ENCODE data around the gene FNDC5.

FNDC5 gene

DNA sequence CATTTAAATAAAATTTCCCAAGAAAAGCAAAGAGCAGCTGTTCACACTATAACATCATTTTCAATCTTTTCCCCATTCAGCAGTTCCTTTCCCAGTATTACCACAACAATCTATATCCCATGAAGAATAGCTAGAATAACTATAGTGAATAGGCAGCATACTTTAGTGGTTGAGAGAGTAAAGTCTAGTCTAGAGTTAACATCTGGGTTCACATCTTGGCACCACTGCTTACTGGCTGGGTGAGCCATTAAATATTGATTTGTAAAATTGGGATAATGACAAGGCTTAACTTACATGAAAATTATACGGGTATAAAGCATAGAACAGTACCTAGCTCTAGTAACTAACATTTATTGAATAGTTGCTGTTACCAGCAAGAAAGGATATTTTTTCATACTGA lies 38.8 kb downstream of the FNDC5 start:
- H3K27me3 Mint-ChIP-seq: no peaks in the 10 kb centered on the region
- H3K36me3 Mint-ChIP-seq (ENCODE audit: low read depth): peaks cover 45% of the 10 kb centered on the region
- H3K4me3 Mint-ChIP-seq: no peak overlapping the region
- ATAC-seq: no peak
- no peaks in the 10 kb centered on the region for H3K9me3 Mint-ChIP-seq
- H3K4me1 Mint-ChIP-seq: peaks cover 9% of the 10 kb centered on the region
- no peak for DNase-seq
- no peak overlapping the region for H3K27ac Mint-ChIP-seq

DNA sequence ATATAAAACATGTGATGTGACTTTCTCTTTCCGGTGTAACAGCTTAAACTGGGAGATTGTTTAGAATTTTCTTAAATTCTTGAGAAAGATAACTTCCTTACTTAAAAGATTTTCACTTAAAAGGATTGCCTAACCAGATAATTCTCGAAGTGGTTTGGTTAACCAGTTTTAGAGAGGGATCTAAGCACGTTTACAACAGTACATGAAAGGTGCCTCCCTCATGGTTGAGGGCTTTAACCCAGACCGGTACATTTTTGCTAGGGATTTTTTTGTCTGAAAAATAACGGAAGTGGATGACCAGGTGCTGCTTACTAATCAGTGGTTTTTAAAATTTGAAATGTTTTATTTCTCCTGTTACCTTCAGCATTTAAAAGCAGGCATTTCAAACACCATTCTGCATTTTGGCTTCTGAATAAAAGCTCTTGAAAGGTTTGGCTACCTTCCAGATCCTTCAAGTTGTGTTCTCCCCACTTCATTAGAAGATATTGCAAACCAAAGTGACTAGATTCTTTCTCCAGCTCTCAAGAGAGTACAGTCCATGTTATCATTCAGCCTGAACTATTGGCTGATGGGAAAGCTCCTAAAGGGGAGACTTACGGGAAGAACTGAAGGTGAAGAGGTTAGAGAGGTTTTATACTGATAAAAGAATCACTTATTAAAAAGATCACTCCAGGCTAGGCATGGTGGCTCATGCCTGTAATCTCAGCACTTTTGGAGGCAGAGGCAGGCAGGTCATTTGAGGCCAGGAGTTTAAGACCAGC lies 40.4 kb downstream of the FNDC5 start:
- H3K27ac Mint-ChIP-seq: no peak overlapping the region
- H3K9me3 Mint-ChIP-seq: no peaks in the 10 kb centered on the region
- ATAC-seq (no peak), DNase-seq (no peak)
- H3K4me1 Mint-ChIP-seq: peaks cover 7% of the 10 kb centered on the region
- H3K4me3 Mint-ChIP-seq: no peak overlapping the region
- H3K36me3 Mint-ChIP-seq (ENCODE audit: low read depth): peaks cover 51% of the 10 kb centered on the region
- no peaks in the 10 kb centered on the region for H3K27me3 Mint-ChIP-seq

DNA sequence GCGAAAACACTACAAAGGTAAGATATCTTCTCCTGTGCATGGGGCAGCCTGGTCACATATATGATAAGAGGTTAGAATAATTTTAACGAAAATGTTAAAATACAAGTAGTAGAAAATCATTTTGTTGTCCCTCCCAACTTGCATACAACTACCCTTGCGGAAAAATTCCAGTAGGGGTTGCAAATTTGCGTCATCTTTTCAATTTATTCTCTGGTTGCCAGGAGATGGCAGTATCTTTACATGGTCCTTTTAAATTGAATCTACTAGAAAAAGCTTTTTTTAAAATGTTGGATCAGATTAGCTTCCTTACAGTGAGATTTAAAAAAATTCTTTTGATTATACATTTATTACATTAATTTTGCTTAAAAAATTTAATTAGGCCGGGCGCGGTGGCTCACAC lies 42.4 kb downstream of the FNDC5 start:
- no peak for DNase-seq
- H3K4me1 Mint-ChIP-seq: peaks cover 7% of the 10 kb centered on the region
- peaks cover 49% of the 10 kb centered on the region for H3K36me3 Mint-ChIP-seq (ENCODE audit: low read depth)
- H3K9me3 Mint-ChIP-seq: no peaks in the 10 kb centered on the region
- ATAC-seq: no peak
- H3K4me3 Mint-ChIP-seq: no peak overlapping the region
- no peak overlapping the region for H3K27ac Mint-ChIP-seq
- no peaks in the 10 kb centered on the region for H3K27me3 Mint-ChIP-seq

DNA sequence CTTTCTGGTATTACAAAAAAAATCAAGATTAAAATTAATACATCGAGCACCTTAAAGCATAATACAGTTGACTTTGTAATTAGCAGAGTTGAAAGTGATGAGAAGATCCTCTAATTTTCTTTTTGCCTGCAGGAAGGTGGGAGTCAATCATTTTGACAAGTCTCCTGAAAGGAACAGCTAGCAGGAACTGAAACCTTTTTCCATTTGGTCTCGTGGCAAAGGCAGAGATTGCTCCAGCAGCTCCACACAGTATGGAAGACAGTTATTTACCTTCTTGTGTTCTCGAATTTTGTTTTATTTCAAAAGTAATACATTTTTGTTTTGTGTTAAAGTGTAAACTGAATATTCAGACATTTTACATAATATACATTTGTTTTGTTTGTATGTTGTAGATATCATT lies 45.5 kb downstream of the FNDC5 start:
- Mint-ChIP-seq H3K9me3 (no peaks in the 10 kb centered on the region), H3K27me3 (no peaks in the 10 kb centered on the region), H3K36me3 (ENCODE audit: low read depth) (peaks cover 45% of the 10 kb centered on the region), H3K4me1 (peaks cover 13% of the 10 kb centered on the region), H3K27ac (no peak overlapping the region), H3K4me3 (no peak overlapping the region)
- ATAC-seq (no peak), DNase-seq (no peak)

DNA sequence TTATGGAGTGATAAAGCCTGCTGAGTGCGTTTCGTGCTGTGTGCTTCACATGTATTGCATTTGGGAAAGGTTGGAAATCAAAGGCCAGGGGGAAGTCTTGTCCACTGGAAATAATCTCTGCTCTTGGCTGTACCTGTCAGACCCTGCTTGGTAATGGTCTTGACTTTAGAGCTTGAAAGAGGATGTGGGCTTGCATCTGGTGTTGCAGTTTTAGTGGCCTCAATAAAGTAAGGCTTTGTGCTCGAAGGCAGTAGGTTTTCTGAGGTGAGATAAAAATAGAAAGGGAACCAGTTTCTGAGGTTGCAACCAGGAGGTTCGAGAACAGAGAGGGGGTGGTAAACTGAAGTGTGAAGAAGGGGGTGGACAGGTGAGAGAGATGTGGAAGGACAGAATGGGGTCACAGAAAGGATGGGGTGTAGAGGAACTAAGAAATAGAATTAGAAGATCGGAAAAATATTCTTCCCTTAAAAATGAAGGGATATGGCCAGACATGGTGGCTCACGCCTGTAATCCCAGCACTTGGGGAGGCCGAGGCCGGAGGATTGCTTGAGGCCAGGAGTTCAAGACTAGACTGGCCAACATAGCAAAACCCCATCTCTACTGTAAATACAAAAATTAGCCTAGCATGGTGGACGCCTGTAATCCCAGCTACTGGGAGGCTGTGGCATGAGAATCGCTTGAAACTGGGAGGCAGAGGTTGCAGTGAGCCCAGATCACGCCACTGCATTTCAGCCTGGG lies 51.7 kb downstream of the FNDC5 start:
- ATAC-seq: no peak

DNA sequence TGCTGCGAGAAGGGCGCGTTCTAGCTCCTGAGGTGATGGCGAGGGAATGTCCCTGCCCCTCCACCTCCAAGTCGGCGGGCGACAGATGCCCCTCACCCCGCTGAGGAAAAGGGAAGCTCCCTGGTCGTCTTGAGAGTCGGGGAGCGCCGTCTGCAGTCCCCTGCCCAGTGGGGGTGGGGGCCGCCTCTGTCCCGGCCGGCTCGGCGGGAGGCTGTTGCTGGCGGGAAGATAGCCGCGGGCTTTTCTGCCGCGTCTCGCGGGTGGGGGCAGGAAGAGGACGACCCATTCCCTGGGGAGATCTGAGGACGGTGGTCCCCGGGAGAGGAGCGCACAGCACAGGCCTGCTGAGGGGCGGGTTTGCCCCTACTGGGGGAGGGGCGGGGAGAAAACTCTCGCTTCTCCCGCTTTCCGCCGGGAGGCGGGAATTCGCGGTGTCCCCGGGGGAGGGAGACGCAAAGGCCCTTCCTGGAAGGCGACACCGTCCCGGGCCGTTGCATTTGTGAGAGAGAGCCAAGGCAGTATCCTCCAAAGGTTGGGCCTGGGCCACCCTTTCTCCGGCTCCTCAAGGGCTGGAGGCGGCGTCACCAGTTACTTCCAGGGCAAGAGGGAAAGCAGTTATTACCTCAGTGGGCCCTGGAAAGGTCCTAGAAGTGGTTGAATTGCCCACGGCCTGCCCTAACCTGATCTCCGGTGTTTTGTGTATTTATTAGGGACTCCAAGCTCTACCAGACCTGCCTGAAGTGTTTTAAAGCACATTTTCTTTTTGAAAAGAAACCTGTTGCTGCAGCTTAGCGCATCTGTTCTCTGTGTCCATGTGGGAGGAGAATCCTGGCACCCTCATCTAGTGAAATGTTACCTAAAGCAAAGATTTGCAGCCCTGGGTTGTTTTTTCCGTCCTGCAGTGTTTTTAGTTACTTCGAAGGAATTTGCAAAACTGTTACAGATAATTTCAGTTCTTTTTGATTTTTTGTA lies 52.6 kb downstream of the FNDC5 start:
- Mint-ChIP-seq H3K4me3 (peak overlapping the region; percentile 97), H3K9me3 (no peaks in the 10 kb centered on the region), H3K27ac (peak overlapping the region; percentile 96), H3K36me3 (ENCODE audit: low read depth) (peaks cover 40% of the 10 kb centered on the region), H3K27me3 (no peaks in the 10 kb centered on the region), H3K4me1 (peaks cover 53% of the 10 kb centered on the region)
- peak; percentile 3 for ATAC-seq
- peak; percentile 50 for DNase-seq

More for the DNA sequence above, 51.7 kb downstream of the FNDC5 start:
- Mint-ChIP-seq H3K9me3 (no peaks in the 10 kb centered on the region), H3K36me3 (ENCODE audit: low read depth) (peaks cover 32% of the 10 kb centered on the region), H3K4me1 (peaks cover 44% of the 10 kb centered on the region), H3K27me3 (no peaks in the 10 kb centered on the region), H3K27ac (peak overlapping the region; percentile 83), H3K4me3 (peak overlapping the region; percentile 97)
- DNase-seq: no peak

DNA sequence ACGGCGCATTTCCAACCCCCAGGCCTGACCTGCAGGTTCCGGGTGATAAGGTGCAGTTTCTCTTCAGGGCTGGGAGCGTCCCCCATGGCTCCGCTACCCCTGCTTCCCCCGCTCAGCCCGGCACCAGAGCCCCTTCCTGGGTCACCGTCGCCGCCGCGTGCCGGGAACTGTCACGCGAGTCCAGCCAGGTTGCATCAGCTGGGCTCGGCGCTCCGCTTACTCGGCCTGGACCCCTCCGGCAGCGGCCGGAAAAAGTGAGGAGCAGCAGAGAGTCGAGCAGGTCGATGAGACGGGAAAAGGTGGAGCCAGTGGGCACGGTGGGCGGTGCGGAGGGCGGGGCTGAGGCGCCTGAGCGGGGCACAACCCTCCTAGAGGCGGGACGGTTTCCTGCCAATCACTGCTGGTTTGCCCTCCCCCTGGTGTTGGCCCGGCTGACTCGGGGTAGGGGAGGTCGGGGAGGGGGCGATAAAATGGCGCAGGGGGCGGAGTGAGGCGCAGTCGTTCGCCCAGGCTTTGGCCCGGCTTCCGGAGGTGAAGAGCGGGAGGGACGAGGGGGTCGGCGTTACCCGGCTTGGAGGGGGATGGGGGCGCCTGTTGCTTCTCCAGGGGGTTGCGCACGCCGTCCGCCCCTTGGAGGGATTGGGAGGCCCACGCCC lies 53.4 kb downstream of the FNDC5 start, which contains the start of the genes S100PBP and YARS1:
TSS of gene S100PBP (plus strand) at position 495 of the 656 bp plus-strand sequence. CDS start 8,447 bp downstream, outside the sequence.
TSS of gene YARS1 (minus strand) at position 200 of the 656 bp plus-strand sequence. CDS start at position 86, 114 bp downstream.
- Mint-ChIP-seq H3K9me3 (no peaks in the 10 kb centered on the region), H3K4me3 (peak within 1 kb of the TSS; percentile 97), H3K4me1 (peaks cover 57% of the 10 kb centered on the region), H3K27ac (peak within 1 kb of the TSS; percentile 96), H3K27me3 (no peaks in the 10 kb centered on the region), H3K36me3 (ENCODE audit: low read depth) (peaks cover 43% of the 10 kb centered on the region)
- peak; percentile 96 for ATAC-seq
- DNase-seq: peak; percentile 100

DNA sequence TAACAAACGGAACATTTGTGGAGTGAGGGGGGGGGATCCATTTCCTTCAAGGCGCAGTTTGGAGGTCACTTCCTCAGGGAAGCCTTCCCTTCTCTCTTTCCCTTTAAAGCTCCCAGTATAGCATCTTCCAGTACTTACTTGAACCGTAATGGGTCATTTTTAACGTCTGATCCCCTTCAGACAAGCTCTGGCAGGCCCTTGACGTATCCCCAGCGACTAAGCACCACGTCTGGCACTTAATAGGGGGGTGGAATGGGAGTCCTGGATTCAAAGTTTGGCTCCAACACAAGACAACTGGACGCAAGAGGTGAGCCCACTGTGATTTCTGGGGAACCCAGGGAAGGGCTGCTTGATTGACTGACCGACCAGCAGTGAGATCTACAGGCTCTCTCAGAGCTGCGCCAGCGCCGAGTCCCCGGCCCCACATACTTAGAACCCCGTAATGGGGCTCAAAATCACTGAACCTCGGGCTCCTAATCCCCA lies 54.0 kb downstream of the FNDC5 start:
- no peaks in the 10 kb centered on the region for H3K9me3 Mint-ChIP-seq
- H3K4me1 Mint-ChIP-seq: peaks cover 63% of the 10 kb centered on the region
- ATAC-seq (peak; percentile 12), DNase-seq (no peak)
- H3K4me3 Mint-ChIP-seq: peak overlapping the region; percentile 97
- no peaks in the 10 kb centered on the region for H3K27me3 Mint-ChIP-seq
- H3K27ac Mint-ChIP-seq: peak overlapping the region; percentile 96
- peaks cover 45% of the 10 kb centered on the region for H3K36me3 Mint-ChIP-seq (ENCODE audit: low read depth)

DNA sequence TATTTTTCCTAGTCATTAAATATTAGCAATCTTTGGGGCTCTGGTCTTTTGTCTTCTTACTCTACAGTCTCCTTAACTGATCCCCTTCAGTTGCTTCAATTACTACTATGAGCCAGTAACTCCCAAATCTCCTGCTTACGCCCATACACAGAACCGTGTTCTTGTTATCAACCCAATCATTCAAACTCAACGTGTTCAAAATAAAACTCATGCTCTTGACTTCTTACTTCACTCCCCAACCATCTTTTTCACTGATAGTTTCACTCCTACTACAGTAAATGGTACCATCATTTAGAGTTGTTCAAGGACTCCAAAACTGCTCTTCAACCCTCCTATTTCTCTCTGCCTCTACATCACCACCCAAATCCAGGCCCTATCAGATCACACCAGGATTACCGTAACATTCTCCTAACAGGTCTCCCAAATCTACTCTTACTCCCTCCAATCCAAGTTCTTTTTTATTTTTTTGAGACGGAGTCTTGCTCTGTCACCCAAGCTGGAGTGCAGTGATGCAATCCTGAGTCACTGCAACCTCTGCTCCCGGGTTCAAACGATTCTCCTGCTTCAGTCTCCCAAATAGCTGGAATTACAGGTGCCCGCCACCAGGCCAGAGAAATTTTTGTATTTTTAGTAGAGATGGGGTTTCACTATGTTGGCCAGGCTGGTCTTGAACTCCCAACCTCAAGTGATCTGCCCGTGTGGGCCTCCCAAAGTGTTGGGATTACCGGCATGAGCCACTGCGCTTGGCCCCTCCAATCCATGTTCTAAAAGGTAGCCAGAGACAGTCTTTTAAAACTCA lies 56.6 kb downstream of the FNDC5 start:
- DNase-seq (no peak), ATAC-seq (no peak)
- Mint-ChIP-seq H3K4me1 (peaks cover 58% of the 10 kb centered on the region), H3K36me3 (ENCODE audit: low read depth) (peaks cover 66% of the 10 kb centered on the region), H3K27me3 (no peaks in the 10 kb centered on the region), H3K4me3 (peak overlapping the region; percentile 97), H3K27ac (peak overlapping the region; percentile 67), H3K9me3 (no peaks in the 10 kb centered on the region)

Measured in activated naive CD8-positive, alpha-beta T cell treated with anti-CD3 and anti-CD28 coated beads, Interleukin-2, amount 50 U/mL, for 24 hours (primary cell).